Stimulated activated CD8-positive, alpha-beta memory T cell treated with anti-CD3 and anti-CD28 coated beads, Interleukin-15, amount 100 ng/mL, for 1 hour (primary cell): ENCODE data around the gene TP53TG5.

ENCODE experiments used
- DNase-seq: peaks from one replicate; pipeline ENCODE4 v3.0.0-alpha.2; 2020; ENCODE audit warnings: low read depth

TP53TG5 gene

DNA sequence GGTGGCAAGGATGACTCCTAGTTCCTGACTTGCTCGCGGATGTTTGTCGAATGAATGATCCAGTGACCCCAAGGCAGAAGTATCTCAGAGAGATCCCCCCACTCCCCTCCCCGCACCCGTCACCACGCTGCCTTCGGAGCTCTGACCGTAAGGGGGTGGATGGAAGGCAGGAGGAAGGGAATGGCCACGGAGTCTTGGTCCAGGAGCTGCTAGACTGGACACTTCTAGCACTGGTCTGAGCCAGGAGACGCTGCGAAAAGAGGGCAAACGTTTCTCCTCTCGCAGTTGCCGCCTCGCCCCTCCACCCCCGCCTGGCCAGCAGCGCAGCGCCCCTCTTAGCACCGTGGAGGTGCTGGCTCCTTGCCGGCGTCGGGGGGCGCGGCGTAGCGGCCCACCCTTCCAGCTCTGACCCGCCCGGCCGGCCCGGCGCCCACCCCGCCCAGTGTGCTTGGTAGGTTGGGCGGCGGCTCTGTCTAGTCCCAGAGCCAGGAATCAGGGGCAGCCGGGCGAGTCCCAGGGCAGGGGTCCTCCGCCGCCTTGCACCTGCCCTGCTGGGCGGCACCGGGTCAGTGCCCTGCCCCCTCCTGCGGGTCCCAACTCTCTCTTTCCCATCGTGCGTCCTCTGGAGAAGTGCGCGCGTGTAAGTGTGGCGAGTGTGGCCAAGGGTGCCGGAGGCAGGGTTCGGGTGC is 27.6 kb upstream of the TP53TG5 start:
- no peak for DNase-seq

DNA sequence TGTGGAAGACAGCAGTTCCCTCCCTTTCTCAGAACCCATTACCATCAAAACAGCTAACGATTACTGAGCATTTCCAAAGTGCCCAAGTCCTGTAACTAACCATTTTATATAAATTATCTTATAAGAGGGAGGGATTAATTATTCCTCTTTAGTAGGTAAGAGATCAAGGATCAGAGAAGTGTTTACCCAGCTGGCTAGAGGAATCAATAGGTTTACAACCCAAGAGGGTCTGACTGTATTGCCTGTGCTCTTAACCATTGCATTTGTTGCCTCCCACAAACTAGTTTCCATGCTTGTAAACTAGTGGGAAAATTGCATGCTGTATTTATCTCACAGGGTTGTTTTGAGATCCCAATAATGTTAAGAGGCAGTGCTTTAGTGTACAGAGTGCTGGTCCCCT is 26.3 kb upstream of the TP53TG5 start:
- DNase-seq, result no peak

DNA sequence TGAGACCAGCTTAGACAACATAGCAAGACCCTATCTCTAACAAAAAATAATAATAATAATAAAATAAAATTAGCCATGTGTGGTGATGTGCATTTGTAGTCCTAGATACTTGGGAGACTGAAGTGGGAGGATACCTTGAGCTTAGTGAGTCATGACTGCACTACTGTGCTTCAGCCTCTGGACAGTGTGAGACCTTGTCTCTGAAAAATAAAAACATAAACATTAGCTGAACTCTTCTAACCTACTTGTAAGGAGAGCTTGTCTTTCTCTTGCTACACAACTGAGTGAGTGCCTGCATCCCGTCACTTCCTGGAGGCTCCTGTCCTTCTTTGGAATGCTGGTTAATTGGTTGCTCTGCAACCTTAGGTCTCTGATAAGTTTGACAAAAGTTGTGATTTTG is 24.8 kb upstream of the TP53TG5 start:
- no peak for DNase-seq

- no peak for DNase-seq
Observed at GRCh38 chr20:45400346-45401031, 22.4 kb upstream of the TP53TG5 start.

- no peak for DNase-seq
Observed at GRCh38 chr20:45399018-45399417, 20.9 kb upstream of the TP53TG5 start.

DNA sequence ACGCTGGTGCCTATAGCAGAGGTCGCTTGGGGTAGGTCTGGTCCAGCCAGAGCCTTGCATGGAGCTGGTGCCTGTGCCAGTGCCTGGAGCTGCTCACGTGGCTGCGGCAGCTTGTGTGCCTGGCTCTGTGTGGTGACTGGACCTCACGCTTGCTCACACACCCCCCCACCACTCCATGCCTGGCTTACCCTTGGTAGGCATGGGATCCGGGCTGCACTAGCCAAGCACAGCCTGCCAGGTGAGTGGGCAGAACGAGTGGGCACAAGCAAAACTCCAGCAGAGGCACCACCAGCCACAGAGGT is 16.9 kb upstream of the TP53TG5 start:
- no peak for DNase-seq

- no peak for DNase-seq
Observed at GRCh38 chr20:45394221-45395113, 16.3 kb upstream of the TP53TG5 start.

DNA sequence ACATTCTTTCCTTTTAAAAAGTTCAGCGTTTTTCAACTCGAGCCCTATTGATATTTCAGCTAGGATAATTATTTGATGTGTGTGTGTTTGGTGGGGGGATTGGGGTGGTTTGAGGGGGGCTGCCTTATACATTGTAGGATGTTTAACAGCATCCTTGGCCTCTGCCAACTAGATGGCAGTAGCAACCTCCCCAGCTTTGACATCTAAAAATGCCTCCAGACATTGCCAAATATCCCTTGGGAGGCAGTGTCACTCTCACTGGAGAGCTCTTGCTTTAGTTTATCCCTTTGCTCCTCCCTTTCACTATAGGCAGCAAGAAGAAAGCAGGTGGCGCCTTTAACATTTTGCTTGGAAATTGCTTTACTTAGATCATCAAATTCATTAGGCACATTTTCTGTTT is 14.6 kb upstream of the TP53TG5 start:
- DNase-seq, result no peak

DNA sequence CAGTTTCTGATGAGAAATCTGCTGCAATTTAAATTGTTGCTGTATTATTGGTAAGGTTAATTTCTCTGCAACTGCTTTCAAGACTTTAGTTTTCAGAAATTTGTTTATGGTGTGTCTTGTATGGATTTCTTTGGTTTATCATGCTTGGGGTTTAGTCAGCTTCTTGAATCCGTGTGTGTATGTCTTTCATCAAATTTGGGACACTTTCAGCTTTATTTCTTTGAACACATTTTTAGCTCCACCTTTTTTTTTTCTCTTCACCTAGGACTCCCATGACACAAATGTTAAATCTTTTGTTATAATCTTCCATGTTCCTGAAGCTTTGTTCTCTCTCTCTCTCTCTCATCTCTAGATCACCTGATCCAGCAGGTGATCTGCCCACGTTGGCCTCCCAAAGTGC is 13.4 kb upstream of the TP53TG5 start:
- no peak for DNase-seq

GRCh38 chr20:45390931-45391330 is 12.8 kb upstream of the TP53TG5 start:
- DNase-seq, result no peak

GRCh38 chr20:45387274-45387673 is 9.1 kb upstream of the TP53TG5 start:
- DNase-seq, result no peak

DNA sequence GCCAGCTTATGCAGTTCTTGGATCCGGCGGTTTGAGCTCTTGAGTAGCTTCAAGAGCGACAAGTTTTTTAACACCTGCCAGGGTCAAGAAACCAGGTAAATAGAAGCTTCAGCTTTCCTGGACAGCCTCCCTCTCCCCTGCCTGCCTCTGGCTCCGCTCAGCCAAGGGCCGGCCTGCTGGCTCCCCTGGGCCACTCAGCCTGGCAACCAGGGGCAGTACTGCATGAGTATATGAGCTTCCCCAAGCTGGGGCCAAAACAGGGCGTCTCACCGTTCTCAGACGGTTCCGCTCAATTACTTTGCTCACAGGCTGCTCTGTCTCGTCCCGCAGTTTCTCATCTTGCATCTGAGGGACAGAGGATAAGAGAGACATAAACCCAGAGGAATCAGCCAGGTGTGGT is 856 bp downstream of the TP53TG5 start:
- no peak for DNase-seq

GRCh38 chr20:45374966-45375365 is 3.2 kb downstream of the TP53TG5 start:
- no peak for DNase-seq

DNA sequence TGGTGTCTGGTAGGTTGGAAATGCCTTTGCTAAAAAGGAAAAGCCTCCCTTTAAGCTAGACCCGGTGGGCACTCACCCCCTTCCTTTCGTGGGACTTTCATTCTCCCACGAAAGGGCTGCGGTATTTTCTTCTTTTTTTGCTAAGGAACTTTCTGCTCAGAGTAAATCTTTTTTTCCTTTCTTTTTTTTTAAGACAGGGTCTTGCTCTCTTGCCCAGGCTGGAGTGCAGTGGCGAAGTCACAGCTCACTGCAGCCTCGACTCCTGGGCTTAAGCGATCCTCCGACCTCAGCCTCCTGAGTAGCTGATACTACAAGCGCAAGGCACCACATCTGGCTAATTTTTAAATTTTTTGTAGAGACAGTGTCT is 4.0 kb downstream of the TP53TG5 start:
- DNase-seq, result no peak

DNA sequence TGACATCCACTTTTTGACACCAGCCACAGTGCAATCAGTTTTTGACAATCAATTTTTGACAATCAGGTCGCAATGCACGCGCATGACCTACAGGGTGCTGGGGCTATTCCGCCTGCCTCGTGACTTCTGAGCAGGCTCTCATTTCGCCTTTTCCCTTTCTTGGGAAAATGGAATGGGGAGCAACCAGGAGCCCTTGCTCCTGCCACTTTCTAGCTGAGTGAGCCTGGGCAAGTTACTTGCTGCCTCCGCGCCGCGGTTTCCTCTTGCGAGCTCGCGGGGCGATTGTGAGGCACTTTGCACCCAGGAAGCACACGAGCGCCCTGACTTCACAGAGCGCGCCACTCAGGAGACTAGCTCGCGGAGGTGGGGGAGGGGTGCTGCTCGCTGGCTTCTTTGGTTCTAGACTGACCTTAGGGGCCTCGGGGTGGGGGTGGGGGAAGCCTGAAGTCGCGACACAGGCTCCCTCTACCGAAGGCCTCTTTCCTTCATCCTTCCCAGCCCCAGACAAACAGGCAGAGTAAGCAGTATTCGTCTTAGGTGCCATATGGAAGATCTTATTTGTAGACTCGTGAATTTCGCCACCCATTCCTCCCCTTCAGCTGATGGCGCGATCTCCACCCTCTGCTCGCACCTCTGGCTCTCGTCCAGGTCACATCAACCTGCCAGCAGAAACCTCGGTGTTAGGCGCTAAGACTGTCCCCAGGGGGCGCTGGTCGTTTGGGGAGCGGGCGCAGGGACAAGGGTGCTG is 4.6 kb downstream of the TP53TG5 start:
- DNase-seq, result peak; percentile 84

DNA sequence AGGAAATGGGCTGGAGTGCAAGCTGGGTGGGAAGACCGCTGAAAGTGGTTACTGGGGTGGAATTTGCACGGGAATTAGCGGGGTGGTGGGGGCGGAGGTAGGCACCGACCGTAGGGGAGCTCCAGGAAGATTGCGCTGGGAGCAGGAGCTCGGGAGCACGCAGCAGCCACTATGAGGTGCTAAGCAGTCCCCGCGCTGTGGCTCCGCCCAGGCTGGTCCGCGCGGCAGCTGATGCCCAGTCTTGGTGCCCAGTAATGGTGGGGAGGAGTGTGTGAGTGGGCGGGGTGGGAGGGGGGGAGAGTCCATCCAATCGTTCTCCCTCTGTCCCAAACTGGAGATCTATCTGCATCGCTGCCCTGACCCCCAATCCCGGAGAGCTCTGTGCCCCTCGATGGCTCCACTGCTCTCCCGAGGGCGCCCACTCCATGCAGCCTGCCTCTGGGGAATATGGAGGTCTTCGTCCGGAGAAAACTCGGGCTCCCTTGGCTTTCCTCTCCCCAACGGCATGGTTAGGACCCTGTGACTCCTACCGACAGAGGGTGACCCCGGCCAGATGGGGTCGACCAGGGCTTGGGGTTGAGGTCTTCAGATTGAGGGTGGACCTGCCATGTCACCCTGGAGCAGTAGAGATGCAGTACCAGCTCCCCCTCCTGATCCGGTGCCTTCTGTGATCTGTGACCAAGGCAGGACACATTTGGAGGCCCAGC is 5.3 kb downstream of the TP53TG5 start:
- no peak for DNase-seq

GRCh38 chr20:45372241-45372640 is 5.9 kb downstream of the TP53TG5 start:
- DNase-seq, result no peak

- no peak for DNase-seq
Observed at GRCh38 chr20:45370571-45371160, 7.5 kb downstream of the TP53TG5 start.

DNA sequence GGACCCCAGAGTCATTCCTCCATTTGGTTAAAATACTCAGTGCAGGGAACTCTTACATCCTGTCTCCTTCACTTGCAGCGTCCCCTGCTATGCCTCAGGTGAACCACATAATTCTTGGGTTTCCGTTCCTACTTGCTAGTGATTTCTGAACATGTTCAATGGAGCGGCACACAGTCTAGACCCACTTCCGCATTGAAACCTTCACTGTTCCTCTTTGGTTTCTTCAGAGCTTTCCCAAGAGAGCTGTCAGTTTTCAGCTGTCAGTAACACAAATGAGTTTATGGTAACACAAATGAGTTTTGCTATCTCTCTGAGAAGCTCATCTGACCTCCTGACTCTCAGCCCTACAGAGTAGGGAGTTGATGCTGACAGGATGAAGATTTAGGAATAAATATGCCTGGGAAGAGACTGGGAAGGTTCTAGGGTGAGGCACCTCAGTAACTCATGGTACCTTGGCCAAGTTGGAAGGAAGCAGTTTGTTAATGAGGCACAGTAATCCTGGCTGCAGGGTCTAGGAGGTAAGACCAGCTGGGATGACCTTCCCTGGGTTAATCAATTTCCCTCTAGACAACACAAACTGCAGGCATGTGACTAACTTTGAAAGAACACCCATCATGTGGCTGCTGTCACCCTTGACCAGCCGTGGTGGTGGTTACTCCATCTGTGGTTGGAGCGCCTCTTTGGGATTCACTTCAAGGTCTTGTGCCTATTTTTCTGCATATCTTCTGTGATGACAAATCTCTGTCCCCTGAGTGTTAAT is 9.7 kb downstream of the TP53TG5 start:
- no peak for DNase-seq

- DNase-seq, result no peak
Observed at GRCh38 chr20:45367126-45367525, 11.0 kb downstream of the TP53TG5 start.

- DNase-seq, result no peak
Observed at GRCh38 chr20:45366631-45367030, 11.5 kb downstream of the TP53TG5 start.
